OCI-LY7 (cell line): Measurements from ENCODE around the gene ZC3H14.

Experiments
- EZH2phosphoT487 ChIP-seq: fragments of 200-600 bp; sonication (generic); IDR thresholded peaks from 2 replicates; pipeline ENCODE4 v1.6.1; 2018; ENCODE audit warnings: low read depth, borderline replicate concordance, mild to moderate bottlenecking, mixed run types, antibody characterized with exemption, low read length, moderate library complexity, mixed read lengths
- TF ChIP-seq, protein P1 (sequence below): fragments of 200-600 bp; sonication (generic); conservative IDR thresholded peaks from 2 replicates; pipeline ENCODE4 v1.5.1; 2014; ENCODE audit warnings: mild to moderate bottlenecking, antibody characterized with exemption, low read length, moderate library complexity, mixed read lengths

DNA sequence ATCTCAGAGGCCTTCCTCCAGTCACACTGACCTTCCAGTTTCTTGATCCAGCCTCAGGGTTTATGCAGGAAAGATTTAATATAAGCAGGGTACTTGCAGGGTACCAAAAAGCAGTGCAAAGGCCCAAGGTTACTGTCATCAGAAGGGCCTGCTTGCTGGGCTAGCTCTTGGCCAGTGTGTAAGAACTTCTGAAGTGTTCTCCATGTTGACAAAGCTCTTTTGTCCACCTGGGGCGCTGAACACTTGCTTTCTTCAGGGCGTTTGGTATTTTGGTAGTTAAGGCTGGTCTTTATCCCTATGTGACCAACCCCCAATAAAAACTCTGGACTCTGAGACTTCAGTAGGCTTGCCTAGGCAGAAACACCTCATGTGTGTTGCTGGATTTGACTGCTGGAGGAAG, 69.7 kb downstream of the ZC3H14 start:
- TF ChIP-seq, protein P1, sequence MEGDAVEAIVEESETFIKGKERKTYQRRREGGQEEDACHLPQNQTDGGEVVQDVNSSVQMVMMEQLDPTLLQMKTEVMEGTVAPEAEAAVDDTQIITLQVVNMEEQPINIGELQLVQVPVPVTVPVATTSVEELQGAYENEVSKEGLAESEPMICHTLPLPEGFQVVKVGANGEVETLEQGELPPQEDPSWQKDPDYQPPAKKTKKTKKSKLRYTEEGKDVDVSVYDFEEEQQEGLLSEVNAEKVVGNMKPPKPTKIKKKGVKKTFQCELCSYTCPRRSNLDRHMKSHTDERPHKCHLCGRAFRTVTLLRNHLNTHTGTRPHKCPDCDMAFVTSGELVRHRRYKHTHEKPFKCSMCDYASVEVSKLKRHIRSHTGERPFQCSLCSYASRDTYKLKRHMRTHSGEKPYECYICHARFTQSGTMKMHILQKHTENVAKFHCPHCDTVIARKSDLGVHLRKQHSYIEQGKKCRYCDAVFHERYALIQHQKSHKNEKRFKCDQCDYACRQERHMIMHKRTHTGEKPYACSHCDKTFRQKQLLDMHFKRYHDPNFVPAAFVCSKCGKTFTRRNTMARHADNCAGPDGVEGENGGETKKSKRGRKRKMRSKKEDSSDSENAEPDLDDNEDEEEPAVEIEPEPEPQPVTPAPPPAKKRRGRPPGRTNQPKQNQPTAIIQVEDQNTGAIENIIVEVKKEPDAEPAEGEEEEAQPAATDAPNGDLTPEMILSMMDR, result no peak
- TF ChIP-seq EZH2phosphoT487, result no peak
